GM18873 (cell line): Measurements from ENCODE around the gene KRTAP2-1.
"Not testable (repeated sequence)": the region's sequence is repeated elsewhere in the genome, so short reads cannot be mapped to it uniquely, and the experiment has no call there.

Experiments used
- ATAC-seq: cut with Tn5 transposase; IDR thresholded peaks from one replicate; pipeline ENCODE4 v1.9.1; 2021; ENCODE audit warnings: mild to moderate bottlenecking, moderate library complexity, moderate number of reproducible peaks; ENCODE audit not compliant: unreplicated experiment, low FRiP score

KRTAP2-1 gene, protein sequence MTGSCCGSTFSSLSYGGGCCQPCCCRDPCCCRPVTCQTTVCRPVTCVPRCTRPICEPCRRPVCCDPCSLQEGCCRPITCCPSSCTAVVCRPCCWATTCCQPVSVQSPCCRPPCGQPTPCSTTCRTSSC

DNA sequence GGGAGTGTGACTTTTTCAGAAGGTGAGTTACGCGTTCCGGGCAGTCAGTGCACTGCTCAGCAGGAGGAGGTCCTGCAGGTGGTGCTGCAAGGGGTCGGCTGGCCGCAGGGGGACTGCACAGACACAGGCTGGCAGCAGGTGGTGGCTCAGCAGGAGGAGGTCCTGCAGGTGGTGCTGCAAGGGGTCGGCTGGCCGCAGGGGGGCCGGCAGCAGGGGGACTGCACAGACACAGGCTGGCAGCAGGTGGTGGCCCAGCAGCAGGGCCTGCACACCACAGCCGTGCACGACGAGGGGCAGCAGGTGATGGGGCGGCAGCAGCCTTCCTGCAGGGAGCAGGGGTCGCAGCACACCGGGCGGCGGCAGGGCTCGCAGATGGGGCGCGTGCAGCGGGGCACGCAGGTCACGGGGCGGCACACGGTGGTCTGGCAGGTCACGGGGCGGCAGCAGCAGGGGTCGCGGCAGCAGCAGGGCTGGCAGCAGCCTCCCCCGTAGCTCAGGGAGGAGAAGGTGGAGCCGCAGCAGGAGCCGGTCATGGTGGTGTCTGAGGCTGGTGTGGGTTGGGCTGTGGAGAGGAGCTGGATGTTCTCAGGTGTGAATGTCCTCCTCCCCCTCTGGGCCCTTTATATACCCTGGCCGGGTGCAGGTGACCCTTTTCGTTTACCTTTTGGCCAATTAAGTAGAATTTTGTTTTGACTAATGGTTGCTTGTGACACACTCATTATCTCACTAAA, at the start of gene KRTAP2-1:
KRTAP2-1 (minus strand) TSS at position 582 of the 731 bp plus-strand sequence; CDS start at position 533, 49 bp downstream.
- not testable (repeated sequence) for ATAC-seq

DNA sequence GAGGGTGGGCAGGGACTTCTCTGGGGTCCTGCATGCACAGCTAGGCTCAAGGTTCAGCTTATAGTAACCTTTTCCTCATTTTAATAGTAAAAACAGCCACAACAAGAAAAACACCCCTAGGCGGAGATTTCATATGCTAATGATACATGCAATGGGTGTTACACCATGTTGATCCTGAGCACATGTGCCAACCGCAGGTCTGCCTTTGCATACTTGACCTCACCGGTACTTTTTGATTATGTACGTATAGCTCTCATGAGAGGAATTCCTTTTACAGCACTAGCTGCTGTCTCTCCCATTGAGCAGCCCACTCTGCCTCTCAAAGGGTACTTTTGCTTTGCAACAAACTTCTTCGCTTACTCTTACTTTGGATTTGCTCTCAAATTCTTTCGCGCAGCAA, 48.9 kb upstream of the KRTAP2-1 start:
- no peak for ATAC-seq

DNA sequence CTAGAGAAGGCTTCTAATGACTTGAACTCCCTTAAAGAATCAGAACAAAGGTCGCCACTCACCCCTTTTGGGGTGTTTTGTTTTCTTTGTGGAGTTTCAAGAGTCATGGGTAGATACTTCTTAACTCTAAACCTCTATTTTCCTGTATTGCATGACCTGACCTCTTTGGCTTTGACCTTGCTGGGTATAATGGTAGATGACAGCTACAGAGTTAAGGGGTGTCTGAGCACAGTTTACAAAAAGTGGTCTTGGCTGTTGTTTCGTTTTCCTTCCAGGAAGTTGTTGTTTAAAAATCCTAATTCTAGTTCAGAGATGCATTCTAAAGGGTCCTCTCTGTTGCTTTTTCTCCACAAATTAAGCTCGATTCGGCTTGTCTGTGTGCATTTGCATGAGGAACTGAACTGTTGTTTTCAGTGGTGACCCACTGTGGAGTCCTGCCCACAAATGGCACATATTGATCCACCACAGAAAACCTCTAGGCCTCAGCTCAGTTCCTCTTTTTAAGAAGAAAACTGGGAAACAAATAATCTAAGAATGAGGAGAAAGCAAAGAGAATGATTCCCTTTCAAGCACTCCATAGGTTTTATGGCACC, 41.7 kb upstream of the KRTAP2-1 start:
- not testable (repeated sequence) for ATAC-seq

DNA sequence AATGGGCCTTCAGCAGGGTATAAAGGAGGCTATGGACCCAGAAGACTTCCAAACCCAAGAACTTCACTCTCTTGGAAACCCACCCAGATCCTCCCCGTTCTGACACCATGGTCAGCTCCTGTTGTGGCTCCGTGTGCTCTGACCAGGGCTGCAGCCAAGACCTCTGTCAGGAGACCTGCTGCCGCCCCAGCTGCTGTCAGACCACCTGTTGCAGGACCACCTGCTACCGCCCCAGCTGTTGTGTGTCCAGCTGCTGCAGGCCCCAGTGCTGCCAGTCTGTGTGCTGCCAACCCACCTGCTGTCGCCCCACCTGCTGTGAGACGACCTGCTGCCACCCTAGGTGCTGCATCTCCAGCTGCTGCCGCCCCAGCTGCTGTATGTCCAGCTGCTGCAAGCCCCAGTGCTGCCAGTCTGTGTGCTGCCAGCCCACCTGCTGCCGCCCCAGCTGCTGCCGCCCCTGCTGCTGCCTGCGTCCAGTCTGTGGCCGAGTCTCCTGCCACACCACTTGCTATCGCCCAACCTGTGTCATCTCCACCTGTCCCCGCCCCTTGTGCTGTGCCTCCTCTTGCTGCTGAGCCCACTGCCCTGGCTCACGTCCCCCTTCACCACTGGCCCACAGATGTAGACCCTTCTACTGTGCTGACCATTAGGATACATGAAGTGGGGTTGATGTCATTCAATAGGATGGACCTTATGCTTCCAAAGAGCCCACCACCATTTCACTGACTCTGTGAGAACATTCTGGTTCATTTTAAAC, 37.2 kb upstream of the KRTAP2-1 start, which contains the start of gene KRTAP4-7:
KRTAP4-7 (plus strand) TSS at position 51 of the 757 bp plus-strand sequence; CDS start at position 108, 57 bp downstream.
- ATAC-seq: not testable (repeated sequence)

DNA sequence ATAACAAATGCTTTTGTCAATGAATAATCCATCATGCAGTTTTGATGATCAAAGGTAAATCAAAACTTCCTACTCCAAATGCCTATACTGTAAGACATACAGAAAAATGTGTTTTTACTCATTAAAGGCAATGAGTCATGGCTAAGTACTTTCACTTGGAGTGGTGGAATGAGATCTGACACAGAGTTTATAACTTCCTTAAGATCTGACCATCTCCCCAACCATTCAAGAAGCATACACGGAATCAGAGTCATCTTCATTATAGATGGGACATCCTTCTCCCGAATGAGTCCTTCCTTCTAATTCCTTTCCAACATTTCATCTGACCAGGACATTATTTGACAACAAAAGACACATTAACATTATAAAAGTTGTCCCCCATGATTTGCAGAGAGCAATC, 36.3 kb upstream of the KRTAP2-1 start:
- ATAC-seq: not testable (repeated sequence)

DNA sequence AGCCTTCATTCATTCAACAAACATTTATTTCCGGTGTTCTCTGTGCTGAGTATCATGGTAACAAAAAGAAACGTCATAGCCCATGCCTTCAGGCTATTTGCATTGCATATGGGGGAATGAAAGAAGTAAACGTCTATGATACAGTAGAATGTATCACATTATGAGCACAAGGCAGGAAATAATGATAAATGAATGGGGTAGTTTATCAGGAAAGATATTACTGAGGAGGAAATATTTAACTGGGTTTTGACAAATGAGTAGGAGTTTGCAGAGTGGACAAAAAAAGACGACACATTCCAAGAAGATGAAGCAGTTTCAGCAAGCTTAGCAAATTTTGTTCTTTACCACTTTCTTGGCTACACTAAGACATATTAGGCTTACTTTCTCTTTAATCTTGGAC, 35.5 kb upstream of the KRTAP2-1 start:
- no peak for ATAC-seq

DNA sequence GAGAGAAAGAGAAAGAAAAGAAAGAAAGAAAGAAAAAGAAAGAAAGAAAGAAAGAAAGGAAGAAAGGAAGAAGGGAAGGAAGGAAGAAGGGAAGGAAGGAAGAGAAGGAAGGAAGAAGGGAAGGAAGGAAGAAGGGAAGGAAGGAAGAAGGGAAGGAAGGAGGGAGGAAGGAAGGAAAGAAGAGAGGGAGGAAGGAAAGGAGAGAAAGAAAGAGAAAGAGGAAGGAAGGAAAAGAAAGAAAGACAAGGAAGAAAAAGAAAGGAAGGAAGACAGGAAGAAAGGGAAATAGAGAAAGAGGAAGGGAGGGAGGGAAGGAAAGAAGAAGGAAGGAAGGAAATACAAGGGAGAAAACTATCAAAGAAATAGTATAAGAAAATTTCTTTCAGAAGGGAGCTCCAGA, 29.7 kb upstream of the KRTAP2-1 start:
- no peak for ATAC-seq

DNA sequence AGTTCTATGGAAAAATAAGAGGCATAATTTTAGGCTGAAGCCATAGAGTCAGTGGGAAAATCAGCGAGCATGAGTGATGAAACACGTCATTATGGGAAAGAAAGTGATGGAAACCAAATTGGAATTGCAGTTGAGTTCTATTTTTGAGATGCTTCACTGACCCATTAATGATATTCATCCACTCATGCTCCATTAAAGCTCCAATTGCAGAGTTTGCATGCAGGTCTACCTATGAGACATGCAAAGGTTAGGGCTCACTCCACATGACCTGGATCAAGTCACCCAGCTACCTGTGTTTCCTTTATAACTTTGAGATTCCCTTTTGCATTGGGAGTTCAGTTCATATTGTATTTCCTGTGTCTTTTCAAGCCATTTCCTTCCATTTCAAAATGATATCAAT, 26.6 kb upstream of the KRTAP2-1 start:
- no peak for ATAC-seq

DNA sequence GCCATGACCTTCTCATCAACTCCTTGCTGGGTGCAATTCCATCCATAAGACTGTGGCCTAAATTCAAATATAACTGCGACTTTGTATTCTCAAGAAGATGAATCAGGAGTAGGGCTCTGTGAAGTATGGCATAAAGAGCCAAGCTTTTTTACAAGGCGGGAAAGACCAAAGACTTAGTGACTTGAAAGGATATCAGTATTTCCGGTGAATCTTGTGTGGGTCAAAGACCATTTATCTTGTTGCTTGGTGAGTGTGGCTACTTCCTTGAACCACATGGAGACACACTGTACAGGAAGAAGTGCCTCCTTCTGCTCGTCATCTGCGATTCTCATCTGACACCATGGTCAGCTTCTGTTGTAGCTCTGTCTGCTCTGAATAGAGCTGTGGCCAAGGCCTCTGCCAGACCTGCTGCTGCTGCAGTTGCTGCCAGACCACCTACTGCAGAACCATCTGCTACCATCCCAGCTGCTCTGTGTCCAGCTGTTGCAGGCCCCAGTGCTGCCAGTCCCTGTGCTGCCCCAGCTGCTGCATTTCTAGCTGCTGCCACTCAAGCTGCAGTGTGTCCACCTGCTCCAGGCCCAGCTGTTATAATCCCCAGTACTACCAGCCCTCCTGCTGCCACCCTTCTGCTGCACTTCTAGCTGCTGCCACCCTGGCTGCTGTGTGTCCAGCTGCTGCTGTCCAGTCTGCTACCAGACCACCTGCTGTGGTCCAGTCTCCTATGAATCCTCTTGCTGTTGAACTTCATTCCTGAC, 24.7 kb upstream of the KRTAP2-1 start:
- no peak for ATAC-seq

DNA sequence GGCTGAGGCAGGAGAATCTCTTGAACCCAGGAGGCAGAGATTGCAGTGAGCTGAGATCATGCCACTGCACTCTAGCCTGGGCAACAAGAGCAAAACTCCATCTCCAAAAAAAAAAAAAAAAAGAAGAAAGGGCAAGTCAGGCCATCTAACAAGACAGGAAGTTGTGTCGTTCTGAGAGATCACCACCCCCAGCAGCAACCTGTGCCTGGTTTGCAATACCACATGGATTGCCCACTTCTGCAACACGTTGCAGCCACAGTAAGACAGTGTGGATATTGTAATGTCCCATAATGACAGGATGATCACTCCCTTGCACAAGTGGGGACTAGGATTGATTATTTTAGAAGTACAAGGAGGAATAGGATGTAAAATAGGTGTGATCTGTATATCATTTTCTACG, 21.9 kb upstream of the KRTAP2-1 start:
- ATAC-seq: no peak

DNA sequence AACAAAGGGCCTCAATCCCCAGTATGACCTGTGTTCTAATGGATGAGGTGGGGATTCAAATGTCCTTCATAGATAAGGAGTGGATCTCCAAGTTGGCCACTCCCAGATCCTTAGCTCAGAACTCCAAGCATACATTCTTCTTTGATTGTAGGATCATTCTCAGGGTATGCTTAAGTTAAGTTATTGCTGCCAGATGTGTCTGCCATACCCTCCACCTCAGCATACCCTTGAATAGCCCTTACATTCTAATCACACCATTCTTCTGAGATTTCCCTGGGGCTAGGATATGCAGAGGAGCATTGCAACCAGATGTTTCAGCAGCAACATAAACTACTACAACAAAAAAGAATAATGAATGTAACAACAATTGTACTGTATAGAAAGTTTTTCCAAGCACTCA, 20.2 kb upstream of the KRTAP2-1 start:
- ATAC-seq: no peak

DNA sequence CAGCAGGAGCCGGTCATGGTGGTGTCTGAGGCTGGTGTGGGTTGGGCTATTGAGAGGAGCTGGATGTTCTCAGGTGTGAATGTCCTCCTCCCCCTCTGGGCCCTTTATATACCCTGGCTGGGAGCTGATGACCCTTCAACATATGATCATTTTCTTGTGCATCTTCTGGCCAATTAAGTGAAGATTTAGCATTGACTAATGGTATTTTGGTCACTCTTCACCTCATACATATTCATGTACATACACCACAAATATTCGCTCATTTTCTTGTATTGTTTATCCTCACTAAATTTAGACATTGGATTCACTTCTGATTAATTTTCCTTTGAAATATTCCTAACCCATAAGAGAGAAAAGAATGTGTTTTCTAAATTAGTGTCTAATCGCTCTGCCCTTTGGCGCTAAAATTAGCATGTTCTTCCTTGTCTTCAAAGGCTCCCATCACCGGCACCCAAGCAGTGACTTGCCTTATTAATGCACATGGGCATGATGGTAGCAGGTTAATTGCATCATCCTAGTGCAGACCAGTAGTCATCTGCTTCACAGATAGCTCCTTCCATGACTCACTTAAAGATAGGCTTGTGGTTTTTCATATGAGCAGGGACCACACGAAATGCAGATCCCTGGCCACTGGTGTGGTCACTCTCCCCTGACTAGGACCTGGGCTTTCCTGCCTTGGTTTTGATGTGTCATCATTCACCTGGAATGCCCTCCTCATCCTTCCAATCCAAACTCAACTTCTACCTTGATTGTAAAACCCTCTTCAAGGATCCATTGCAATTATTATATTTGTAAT, 18.9 kb upstream of the KRTAP2-1 start, which contains the start of gene KRTAP2-4:
KRTAP2-4 (minus strand) TSS at position 51 of the 796 bp plus-strand sequence; CDS start at position 17, 34 bp downstream.
- ATAC-seq: no peak

DNA sequence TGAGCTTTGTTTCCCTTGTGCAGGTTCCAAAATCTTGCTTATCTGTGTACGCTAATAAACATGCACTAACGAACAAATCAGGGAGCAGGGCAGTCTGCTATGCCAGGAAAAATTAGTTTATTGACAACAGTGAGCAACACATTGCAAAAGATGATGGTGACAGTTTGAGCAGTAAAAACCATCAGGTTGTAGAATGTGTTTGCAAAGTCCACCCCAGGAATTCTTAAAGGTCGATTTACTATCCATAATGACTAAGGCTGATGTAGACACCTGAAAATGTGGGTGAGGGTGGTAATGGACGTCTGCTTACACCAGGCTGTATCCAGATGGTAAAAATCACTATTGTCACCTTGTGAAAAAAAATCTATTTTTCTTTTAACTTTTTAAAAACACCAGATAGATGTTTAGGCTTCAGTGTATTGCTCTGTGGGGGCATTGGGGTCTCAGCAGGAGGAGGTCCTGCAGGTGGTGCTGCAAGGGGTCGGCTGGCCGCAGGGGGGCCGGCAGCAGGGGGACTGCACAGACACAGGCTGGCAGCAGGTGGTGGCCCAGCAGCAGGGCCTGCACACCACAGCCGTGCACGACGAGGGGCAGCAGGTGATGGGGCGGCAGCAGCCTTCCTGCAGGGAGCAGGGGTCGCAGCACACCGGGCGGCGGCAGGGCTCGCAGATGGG, 18.0 kb upstream of the KRTAP2-1 start:
- not testable (repeated sequence) for ATAC-seq

DNA sequence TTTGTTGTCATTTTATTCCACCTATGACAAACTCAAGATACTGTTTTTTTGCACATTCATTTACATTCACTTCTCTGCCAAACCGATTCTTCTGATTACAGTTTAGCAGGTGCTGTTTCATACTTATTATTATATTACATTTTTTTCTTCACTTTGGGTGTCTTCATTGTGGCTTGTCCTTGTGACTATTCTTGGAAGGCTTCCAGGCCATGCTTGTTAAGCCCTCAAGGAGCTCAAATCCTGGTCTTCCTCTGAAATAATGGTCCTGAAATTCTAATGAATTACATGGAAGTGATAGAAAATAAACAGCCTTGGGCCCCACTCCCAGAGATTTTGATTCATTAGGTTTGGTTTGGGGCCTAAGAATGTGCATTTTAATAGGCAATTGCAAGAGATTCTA, 17.2 kb upstream of the KRTAP2-1 start:
- ATAC-seq: no peak

DNA sequence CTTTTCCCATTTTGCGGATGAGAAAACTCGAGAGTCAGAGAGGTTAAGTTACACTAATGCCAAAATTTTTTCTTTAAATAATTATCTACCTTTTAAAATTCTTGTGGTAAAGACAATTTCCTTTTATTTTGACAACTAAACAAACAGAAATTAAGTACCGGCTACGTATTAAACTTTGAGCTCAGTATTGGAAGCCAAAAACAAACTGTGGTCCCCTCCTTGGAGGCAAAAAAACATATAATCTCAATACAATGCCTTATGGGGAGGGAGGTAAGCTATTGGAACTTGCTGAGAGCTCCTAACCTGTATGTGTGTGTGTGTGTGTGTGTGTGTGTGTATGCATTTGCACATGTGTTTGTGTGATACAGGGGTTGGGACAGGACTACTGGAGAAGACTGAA, 16.3 kb upstream of the KRTAP2-1 start:
- no peak for ATAC-seq

DNA sequence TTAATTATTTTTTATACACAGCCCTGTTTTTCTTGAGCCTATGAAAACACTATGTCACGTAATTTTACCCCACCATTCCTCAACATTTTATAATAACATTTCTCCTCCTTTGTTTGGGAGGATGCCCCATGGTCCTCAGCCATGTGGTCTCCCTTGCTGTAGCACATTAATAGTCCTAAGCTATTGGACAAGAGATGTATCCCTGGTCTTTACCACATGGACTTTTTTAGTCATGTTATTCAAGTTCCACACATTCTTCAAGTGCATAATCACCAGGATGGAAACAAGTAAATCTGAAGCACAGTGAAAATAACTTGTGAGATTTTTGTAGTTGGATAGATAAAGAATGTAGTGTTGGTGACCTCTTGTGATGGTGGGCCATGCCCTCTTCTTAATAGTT, 14.8 kb upstream of the KRTAP2-1 start:
- no peak for ATAC-seq

DNA sequence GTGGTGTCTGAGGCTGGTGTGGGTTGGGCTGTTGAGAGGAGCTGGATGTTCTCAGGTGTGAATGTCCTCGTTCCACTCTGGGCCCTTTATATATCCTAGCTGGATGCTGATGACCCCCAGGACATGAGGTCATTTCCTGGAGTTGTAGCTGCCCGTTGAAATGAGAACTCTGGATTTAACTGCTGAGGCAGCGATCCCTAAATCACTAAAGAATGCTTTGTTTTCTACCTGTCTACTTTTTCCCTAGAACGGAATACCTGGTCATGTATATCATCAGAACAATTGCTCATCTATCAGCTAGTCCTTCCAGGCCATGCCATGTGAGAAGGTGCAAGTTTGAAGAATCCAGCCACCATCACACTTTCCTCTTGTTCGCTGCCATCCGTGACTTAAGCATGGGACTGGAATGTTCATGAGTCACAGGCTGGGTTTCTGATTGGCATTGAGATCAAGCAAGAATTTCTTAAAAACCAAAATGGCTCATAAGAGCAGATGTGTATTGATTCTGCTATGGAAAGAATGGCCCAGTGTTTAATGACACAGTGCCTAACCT, 13.0 kb upstream of the KRTAP2-1 start, which contains the start of gene KRTAP2-3:
KRTAP2-3 (minus strand) TSS at position 63 of the 553 bp plus-strand sequence. CDS start 64 bp downstream, outside the sequence.
- no peak for ATAC-seq

DNA sequence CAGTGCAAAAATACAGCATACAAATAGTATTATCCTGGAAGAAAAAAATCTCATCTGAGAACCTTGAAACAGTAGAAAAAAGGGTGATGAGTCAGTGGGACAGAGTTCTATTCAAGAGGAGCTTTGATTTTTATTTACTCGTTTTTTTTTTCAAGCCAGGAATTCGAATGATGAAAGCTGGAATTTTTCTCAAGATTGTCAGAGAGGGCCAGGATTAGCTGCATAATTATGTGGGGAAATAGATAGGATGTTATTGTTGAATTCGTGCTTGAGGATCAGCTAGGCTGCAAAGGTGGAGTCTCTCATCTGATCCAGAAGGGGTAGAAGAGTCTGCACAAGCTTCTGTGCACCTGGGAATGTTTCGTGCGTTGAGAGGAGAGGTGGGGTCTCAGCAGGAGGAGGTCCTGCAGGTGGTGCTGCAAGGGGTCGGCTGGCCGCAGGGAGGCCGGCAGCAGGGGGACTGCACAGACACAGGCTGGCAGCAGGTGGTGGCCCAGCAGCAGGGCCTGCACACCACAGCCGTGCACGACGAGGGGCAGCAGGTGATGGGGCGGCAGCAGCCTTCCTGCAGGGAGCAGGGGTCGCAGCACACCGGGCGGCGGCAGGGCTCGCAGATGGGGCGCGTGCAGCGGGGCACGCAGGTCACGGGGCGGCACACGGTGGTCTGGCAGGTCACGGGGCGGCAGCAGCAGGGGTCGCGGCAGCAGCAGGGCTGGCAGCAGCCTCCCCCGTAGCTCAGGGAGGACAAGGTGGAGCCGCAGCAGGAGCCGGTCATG, 12.3 kb upstream of the KRTAP2-1 start:
- not testable (repeated sequence) for ATAC-seq
